K562 (cell line): ENCODE results near the gene TGFBR3L. TPM values are rescaled to one million over a fixed set of nuclear protein-coding genes. Genes with fewer than 3 reads are reported as not detected.

ENCODE experiments used
- ATAC-seq: fragments of 200-7000 bp; cut with Tn5 transposase; 3 replicates; pipeline ENCODE4 v1.9.1; 2020; ENCODE audit warnings: moderate library complexity
- BruUV-seq: library from RNA; stranded (reverse); fragments of 400-500 nt; replicated peaks from 2 replicates; lab custom pipeline; 2021; lab: Mats Ljungman, UMichigan
- CTCF ChIA-PET: fragments of 300-600 bp; formaldehyde crosslinking; extraction: SDS; loops from one replicate; lab custom pipeline; 2021; ENCODE audit warnings: low intra/inter-chr PET ratio; lab: Yijun Ruan, JAX
- POLR2A ChIA-PET: fragments of 300-600, 350-650 bp; sonication (Branson Sonifier 250); formaldehyde crosslinking; extraction: SDS; loops from one replicate; lab custom pipeline; 2021; ENCODE audit warnings: antibody characterized with exemption, inconsistent platforms; lab: Yijun Ruan, JAX
- DNase-seq, 4 experiments: peaks; one replicate each; pipeline versions ENCODE4 v3.0.0 to v3.0.0-alpha.2; 2011 to 2018; ENCODE audit warnings: low spot score in 3 of 4, mixed read lengths in 3 of 4; ENCODE audit errors: extremely low read depth in 1 of 4
- FAIRE-seq: peaks from 2 replicates; lab custom pipeline; 2011; peaks lifted over from hg19 to GRCh38; lab: Jason Lieb, UNC
- H2AFZ ChIP-seq: 2 replicates; pipeline ENCODE4 v1.6.0; 2011; ENCODE audit warnings: low read depth, low read length, control low read depth, inconsistent platforms
- H3K27ac ChIP-seq: fragments of 200-600 bp; 3 replicates; pipeline ENCODE4 v1.8.0; 2011; ENCODE audit warnings: low read depth, mild to moderate bottlenecking, control low read depth, inconsistent platforms, low read length, moderate library complexity, mixed read lengths; ENCODE audit errors: extremely low read depth
- H3K27me3 ChIP-seq, 2 experiments: fragments of 300-600 bp in 1 of 2; 2 replicates in 1 of 2; 3 replicates in 1 of 2; pipeline versions ENCODE4 v1.6.0 to v1.8.0; 2011; ENCODE audit warnings: inconsistent platforms in 2 of 2, low read length in 2 of 2, mild to moderate bottlenecking in 1 of 2, mixed read lengths in 1 of 2, moderate library complexity in 1 of 2; ENCODE audit not compliant: control insufficient read depth in 2 of 2, insufficient read depth in 2 of 2
- H3K36me3 ChIP-seq: fragments of 300-600 bp; 3 replicates; pipeline ENCODE4 v1.8.0; 2011; ENCODE audit warnings: mild to moderate bottlenecking, low read length, inconsistent platforms; ENCODE audit not compliant: control insufficient read depth, insufficient read depth
- H3K4me1 ChIP-seq, 2 experiments: fragments of 200-600 bp in 1 of 2; replicated peaks in 1 of 2; 2 replicates in 1 of 2; 3 replicates in 1 of 2; pipeline versions ENCODE4 v1.5.1 to v1.8.0; 2011; ENCODE audit warnings: inconsistent platforms in 2 of 2, low read length in 2 of 2, mild to moderate bottlenecking in 1 of 2, mixed read lengths in 1 of 2, moderate library complexity in 1 of 2; ENCODE audit not compliant: control insufficient read depth in 2 of 2, insufficient read depth in 2 of 2
- H3K4me2 ChIP-seq: 2 replicates; pipeline ENCODE4 v1.6.1; 2011; ENCODE audit warnings: low read length, control low read depth, inconsistent platforms, mixed read lengths; ENCODE audit not compliant: insufficient read depth
- H3K4me3 ChIP-seq: fragments of 200-600 bp; sonication (generic), shearing (Covaris generic); 2 replicates; pipeline ENCODE4 v1.5.1; 2016; ENCODE audit warnings: control low read depth, inconsistent platforms
- H3K79me2 ChIP-seq: fragments of 200-600 bp; 3 replicates; pipeline ENCODE4 v1.8.0; 2011; ENCODE audit warnings: low read length, inconsistent platforms; ENCODE audit not compliant: control insufficient read depth, insufficient read depth
- H3K9ac ChIP-seq, 2 experiments: 2 replicates each; pipeline versions ENCODE4 v1.6.0 to v1.6.1; 2011; ENCODE audit warnings: low read depth in 2 of 2, low read length in 2 of 2, control low read depth in 1 of 2, inconsistent platforms in 1 of 2, mild to moderate bottlenecking in 1 of 2, mixed read lengths in 1 of 2; ENCODE audit not compliant: insufficient read depth in 1 of 2
- H3K9me1 ChIP-seq: one replicate; pipeline ENCODE4 v1.6.0; 2011; ENCODE audit warnings: inconsistent platforms, mild to moderate bottlenecking, low read length, moderate library complexity; ENCODE audit not compliant: control insufficient read depth, insufficient read depth
- H3K9me3 ChIP-seq: replicated peaks from 2 replicates; pipeline ENCODE4 v1.5.1; 2011; ENCODE audit warnings: low read depth, low read length, inconsistent platforms; ENCODE audit not compliant: control insufficient read depth, insufficient read depth
- H4K20me1 ChIP-seq: replicated peaks from 2 replicates; pipeline ENCODE4 v1.6.1; 2011; ENCODE audit warnings: low read length, inconsistent platforms, mixed read lengths; ENCODE audit not compliant: control insufficient read depth, insufficient read depth
- CEBPG ChIP-seq, 3 experiments: fragments of 200-800 bp in 1 of 3; sonication (Bioruptor generic) in 1 of 3; sonication (generic) in 1 of 3; formaldehyde crosslinking in 1 of 3; IDR thresholded peaks in 2 of 3; conservative IDR thresholded peaks in 1 of 3; 2 replicates each; pipeline versions ENCODE4 v1.6.1 to v1.8.0; 2016 to 2022; ENCODE audit warnings: missing compliant biosample characterization in 2 of 3, missing genetic modification characterization in 2 of 3, mild to moderate bottlenecking in 1 of 3, missing genetic modification reagents in 1 of 3
- DNMT1 ChIP-seq: fragments of 450-650 bp; IDR thresholded peaks from 2 replicates; pipeline ENCODE4 v1.6.1; 2016; ENCODE audit warnings: antibody characterized with exemption, mild to moderate bottlenecking
- GATAD2A ChIP-seq: fragments of 450-650 bp; IDR thresholded peaks from 2 replicates; pipeline ENCODE4 v1.6.1; 2017
- MYNN ChIP-seq, 2 experiments: sonication (generic); formaldehyde crosslinking in 1 of 2; IDR thresholded peaks; 2 replicates each; pipeline versions ENCODE4 v1.5.0 to v1.6.1; 2016 to 2020; ENCODE audit warnings: antibody characterized with exemption in 1 of 2, missing genetic modification reagents in 1 of 2
- POU5F1 ChIP-seq: fragments of 150-350 bp; IDR thresholded peaks from 2 replicates; pipeline ENCODE4 v1.6.1; 2014; ENCODE audit warnings: borderline replicate concordance, low read length, low read depth, mild to moderate bottlenecking; ENCODE audit not compliant: partially characterized antibody
- RFX1 ChIP-seq: fragments of 450-650 bp; IDR thresholded peaks from 2 replicates; pipeline ENCODE4 v1.6.1; 2016; ENCODE audit warnings: mild to moderate bottlenecking, moderate library complexity
- WGBS: fragments of 100-300 bp; shearing (Covaris generic); methylation state at CpG from one replicate; pipeline ENCODE4 v1.1.6; 2016; ENCODE audit warnings: low coverage, mixed read lengths; ENCODE audit not compliant: insufficient coverage; ENCODE audit errors: missing lambda C conversion rate; 5-methylcytosine and 5-hydroxymethylcytosine counted together
- in situ Hi-C: fragments of 300-500 bp; cut with MboI; formaldehyde crosslinking; loops from 4 replicates; pipeline ENCODE4 v1.15.0; 2018; ENCODE audit warnings: inconsistent platforms, mixed read lengths
- intact Hi-C: fragments of 100-400 bp; cut with micrococcal nuclease; formaldehyde crosslinking; loops from 2 replicates; pipeline ENCODE4 v1.14.2; 2022
- polyA plus RNA-seq, 8 experiments: library from polyadenylated mRNA; depleted of rRNA in 4 of 8; stranded (reverse) in 5 of 8; unstranded in 3 of 8; fragments of >200 nt; fragmentation: Nextera tagmentation in 2 of 8; fragmentation: Illumina TruSeq in 1 of 8; extraction: Ambion mirVana in 2 of 8; extraction: Trizol in 1 of 8; gene quantifications; 2 replicates each; pipeline versions ENCODE4 v1.2.1 to v1.2.3, GENCODE V29; 2011 to 2014; ENCODE audit warnings: inconsistent platforms in 1 of 8, missing spikeins in 1 of 8
- total RNA-seq, 7 experiments: library from RNA; depleted of rRNA in 6 of 7; stranded (reverse); fragments of >200 nt in 6 of 7; fragmentation: Illumina TruSeq in 2 of 7; extraction: Trizol in 2 of 7; gene quantifications; 2 replicates each; pipeline versions ENCODE4 v1.2.1 to v1.2.3, GENCODE V29; 2011 to 2021; ENCODE audit warnings: low replicate concordance in 1 of 7
- TF ChIP-seq, protein P1 (sequence below): fragments of 450-650 bp; IDR thresholded peaks from 2 replicates; pipeline ENCODE4 v1.6.1; 2018; ENCODE audit warnings: mild to moderate bottlenecking, low read depth; ENCODE audit not compliant: partially characterized antibody
- TF ChIP-seq, protein P2 (sequence below): fragments of 450-650 bp; IDR thresholded peaks from 2 replicates; pipeline ENCODE4 v1.6.1; 2017; ENCODE audit warnings: antibody characterized with exemption

The TGFBR3L gene
- total and polyA plus RNA-seq, 9 of the 15 experiments (the other 6 are each of a cell fraction or from before 2014, with no cell fraction given), result not detected

GRCh38 chr19:7895565-7895964 is 19.1 kb upstream of the TGFBR3L start:
- H3K79me2 ChIP-seq, result no peaks in the 10 kb centered on the region
- no peak overlapping the region for H3K27ac ChIP-seq
- TF ChIP-seq POU5F1 (no peak), GATAD2A (no peak), RFX1 (no peak), CEBPG (CRISPR knock-in tag; IDR thresholded peaks at IDR 0.05) (no peak), CEBPG (tag; conservative IDR thresholded peaks at IDR 0.05 in 1 of 2, IDR thresholded peaks at IDR 0.05 in 1 of 2) (no peak), MYNN (IDR thresholded peaks at IDR 0.05) (no peak), MYNN (CRISPR knock-in tag; IDR thresholded peaks at IDR 0.05) (no peak), DNMT1 (no peak)
- TF ChIP-seq, protein P1, sequence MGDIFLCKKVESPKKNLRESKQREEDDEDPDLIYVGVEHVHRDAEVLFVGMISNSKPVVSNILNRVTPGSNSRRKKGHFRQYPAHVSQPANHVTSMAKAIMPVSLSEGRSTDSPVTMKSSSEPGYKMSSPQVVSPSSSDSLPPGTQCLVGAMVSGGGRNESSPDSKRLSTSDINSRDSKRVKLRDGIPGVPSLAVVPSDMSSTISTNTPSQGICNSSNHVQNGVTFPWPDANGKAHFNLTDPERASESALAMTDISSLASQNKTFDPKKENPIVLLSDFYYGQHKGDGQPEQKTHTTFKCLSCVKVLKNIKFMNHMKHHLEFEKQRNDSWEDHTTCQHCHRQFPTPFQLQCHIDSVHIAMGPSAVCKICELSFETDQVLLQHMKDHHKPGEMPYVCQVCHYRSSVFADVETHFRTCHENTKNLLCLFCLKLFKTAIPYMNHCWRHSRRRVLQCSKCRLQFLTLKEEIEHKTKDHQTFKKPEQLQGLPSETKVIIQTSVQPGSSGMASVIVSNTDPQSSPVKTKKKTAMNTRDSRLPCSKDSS, result no peak
- TF ChIP-seq, protein P2, sequence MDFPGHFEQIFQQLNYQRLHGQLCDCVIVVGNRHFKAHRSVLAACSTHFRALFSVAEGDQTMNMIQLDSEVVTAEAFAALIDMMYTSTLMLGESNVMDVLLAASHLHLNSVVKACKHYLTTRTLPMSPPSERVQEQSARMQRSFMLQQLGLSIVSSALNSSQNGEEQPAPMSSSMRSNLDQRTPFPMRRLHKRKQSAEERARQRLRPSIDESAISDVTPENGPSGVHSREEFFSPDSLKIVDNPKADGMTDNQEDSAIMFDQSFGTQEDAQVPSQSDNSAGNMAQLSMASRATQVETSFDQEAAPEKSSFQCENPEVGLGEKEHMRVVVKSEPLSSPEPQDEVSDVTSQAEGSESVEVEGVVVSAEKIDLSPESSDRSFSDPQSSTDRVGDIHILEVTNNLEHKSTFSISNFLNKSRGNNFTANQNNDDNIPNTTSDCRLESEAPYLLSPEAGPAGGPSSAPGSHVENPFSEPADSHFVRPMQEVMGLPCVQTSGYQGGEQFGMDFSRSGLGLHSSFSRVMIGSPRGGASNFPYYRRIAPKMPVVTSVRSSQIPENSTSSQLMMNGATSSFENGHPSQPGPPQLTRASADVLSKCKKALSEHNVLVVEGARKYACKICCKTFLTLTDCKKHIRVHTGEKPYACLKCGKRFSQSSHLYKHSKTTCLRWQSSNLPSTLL, result no peak
- H3K27me3 ChIP-seq, result no peaks in the 10 kb centered on the region
- WGBS, result 73% methylated on average over 11 of the region's 13 CpGs
- peaks cover 4 to 35% of the 10 kb centered on the region in 2 experiments; a peak in 4 of 5 replicates for H3K4me1 ChIP-seq
- H3K9me1 ChIP-seq, result no peaks in the 10 kb centered on the region
- no TSS peak for BruUV-seq
- ATAC-seq (no peak), DNase-seq (no peak), FAIRE-seq (no peak)
- H4K20me1 ChIP-seq, result no peaks in the 10 kb centered on the region
- H2AFZ ChIP-seq, result no peak overlapping the region
- intact Hi-C loops, result no loop called here
- no peaks in the 10 kb centered on the region for H3K9me3 ChIP-seq
- H3K4me2 ChIP-seq, result no peak overlapping the region
- no peak overlapping the region for H3K4me3 ChIP-seq
- in situ Hi-C loops, result no loop called here
- peak overlapping the region in 1 of 2 experiments; percentile 6; a peak in 1 of 4 replicates for H3K9ac ChIP-seq
- peaks cover 13% of the 10 kb centered on the region; the same call in 1 of the 3 replicates for H3K36me3 ChIP-seq
- ChIA-PET CTCF (no interaction called here), POLR2A (no interaction called here)
